HEK293 (cell line): ENCODE measurements around the gene MPPED2.

ENCODE experiments used
- CTCF ChIP-seq: fragments of 450-650 bp; formaldehyde crosslinking; IDR thresholded peaks from 2 replicates; pipeline ENCODE4 v1.5.1; 2016; ENCODE audit warnings: missing biosample characterization, missing genetic modification characterization
- ZBTB49 ChIP-seq: fragments of 450-650 bp; formaldehyde crosslinking; IDR thresholded peaks from 2 replicates; pipeline ENCODE4 v1.5.1; 2016; ENCODE audit warnings: missing biosample characterization, missing genetic modification characterization, low read depth
- ZNF394 ChIP-seq: fragments of 450-650 bp; formaldehyde crosslinking; IDR thresholded peaks from 2 replicates; pipeline ENCODE4 v1.5.1; 2016; ENCODE audit warnings: missing biosample characterization, missing genetic modification characterization, mild to moderate bottlenecking, moderate library complexity, borderline replicate concordance
- ZNF549 ChIP-seq: fragments of 450-650 bp; IDR thresholded peaks from 2 replicates; pipeline ENCODE4 v1.5.1; 2018; ENCODE audit warnings: missing biosample characterization, missing genetic modification characterization, mild to moderate bottlenecking, inconsistent platforms, moderate library complexity

GRCh38 chr11:30513087-30513486 is 73.1 kb downstream of the MPPED2 start:
- no peak for TF ChIP-seq CTCF (tag by site-specific recombination)
- no peak for TF ChIP-seq ZNF394 (tag by site-specific recombination)
- TF ChIP-seq ZBTB49 (tag by site-specific recombination), result no peak
- TF ChIP-seq ZNF549 (tag by site-specific recombination), result no peak
